ENCODE measurements around the gene ESR1.

Gene ESR1

GRCh38 chr6:152124429-152125074 is 317.1 kb downstream of the ESR1 start:
- Histone ChIP-seq H3F3A (ENCODE audit: control insufficient read depth, insufficient read depth) (no peaks in the 10 kb centered on the region), H3K36me3 (ENCODE audit: control insufficient read depth, low read length) (peaks cover 84% of the 10 kb centered on the region), H3K79me2 (ENCODE audit: control insufficient read depth, low read length) (no peaks in the 10 kb centered on the region), H3K4me1 (ENCODE audit: control insufficient read depth, low read length) (no peaks in the 10 kb centered on the region), H3K4me2 (ENCODE audit: low read length) (no peak overlapping the region), H4K20me1 (ENCODE audit: control insufficient read depth, insufficient read depth, low read depth, low read length) (no peaks in the 10 kb centered on the region), H3K9me2 (replicated peaks; ENCODE audit: control insufficient read depth, low read length) (no peaks in the 10 kb centered on the region), H3K27ac (ENCODE audit: low read depth, low read length) (no peak overlapping the region), H3K9me3 (ENCODE audit: control insufficient read depth, insufficient read depth, low read length) (no peaks in the 10 kb centered on the region), H3K27me3 (ENCODE audit: control insufficient read depth, low read length) (no peaks in the 10 kb centered on the region), H3K4me3 (ENCODE audit: low read length) (no peak overlapping the region)
- TF ChIP-seq CTCF (IDR thresholded peaks at IDR 0.05; ENCODE audit: low read depth, low read length, poor library complexity, severe bottlenecking) (peak; percentile 69), EZH2phosphoT487 (IDR thresholded peaks at IDR 0.05; ENCODE audit: borderline replicate concordance, low read length) (no peak)

GRCh38 chr6:152127432-152128165 is 320.1 kb downstream of the ESR1 start:
- no peaks in the 10 kb centered on the region for H3F3A ChIP-seq (ENCODE audit: control insufficient read depth, insufficient read depth)
- H3K27ac ChIP-seq (ENCODE audit: low read depth, low read length) = no peak overlapping the region

GRCh38 chr6:152129691-152130151 is 322.2 kb downstream of the ESR1 start:
- no peaks in the 10 kb centered on the region for H3K79me2 ChIP-seq (ENCODE audit: control insufficient read depth, low read length)
- H3K27me3 ChIP-seq (ENCODE audit: control insufficient read depth, low read length) = no peaks in the 10 kb centered on the region
- peaks cover 88% of the 10 kb centered on the region for H3K36me3 ChIP-seq (ENCODE audit: control insufficient read depth, low read length)
- no peak overlapping the region for H3K4me3 ChIP-seq (ENCODE audit: low read length)
- H3K9me2 ChIP-seq (replicated peaks; ENCODE audit: control insufficient read depth, low read length) = no peaks in the 10 kb centered on the region
- H4K20me1 ChIP-seq (ENCODE audit: control insufficient read depth, insufficient read depth, low read depth, low read length) = no peaks in the 10 kb centered on the region
- no peaks in the 10 kb centered on the region for H3K4me1 ChIP-seq (ENCODE audit: control insufficient read depth, low read length)
- no peak overlapping the region for H3K27ac ChIP-seq (ENCODE audit: low read depth, low read length)
- no peak for TF ChIP-seq CTCF (IDR thresholded peaks at IDR 0.05; ENCODE audit: low read depth, low read length, poor library complexity, severe bottlenecking)
- no peak for TF ChIP-seq EZH2phosphoT487 (IDR thresholded peaks at IDR 0.05; ENCODE audit: borderline replicate concordance, low read length)
- H3K9me3 ChIP-seq (ENCODE audit: control insufficient read depth, insufficient read depth, low read length) = no peaks in the 10 kb centered on the region
- H3K4me2 ChIP-seq (ENCODE audit: low read length) = no peak overlapping the region
- H3F3A ChIP-seq (ENCODE audit: control insufficient read depth, insufficient read depth) = no peaks in the 10 kb centered on the region

More at GRCh38 chr6:152127432-152128165, 320.1 kb downstream of the ESR1 start:
- no peaks in the 10 kb centered on the region for H3K79me2 ChIP-seq (ENCODE audit: control insufficient read depth, low read length)
- no peaks in the 10 kb centered on the region for H3K4me1 ChIP-seq (ENCODE audit: control insufficient read depth, low read length)
- TF ChIP-seq CTCF (IDR thresholded peaks at IDR 0.05; ENCODE audit: low read depth, low read length, poor library complexity, severe bottlenecking) = no peak
- TF ChIP-seq EZH2phosphoT487 (IDR thresholded peaks at IDR 0.05; ENCODE audit: borderline replicate concordance, low read length) = no peak
- peaks cover 85% of the 10 kb centered on the region for H3K36me3 ChIP-seq (ENCODE audit: control insufficient read depth, low read length)
- no peaks in the 10 kb centered on the region for H3K27me3 ChIP-seq (ENCODE audit: control insufficient read depth, low read length)
- H4K20me1 ChIP-seq (ENCODE audit: control insufficient read depth, insufficient read depth, low read depth, low read length) = no peaks in the 10 kb centered on the region
- no peaks in the 10 kb centered on the region for H3K9me2 ChIP-seq (replicated peaks; ENCODE audit: control insufficient read depth, low read length)
- H3K4me3 ChIP-seq (ENCODE audit: low read length) = no peak overlapping the region
- no peak overlapping the region for H3K4me2 ChIP-seq (ENCODE audit: low read length)
- no peaks in the 10 kb centered on the region for H3K9me3 ChIP-seq (ENCODE audit: control insufficient read depth, insufficient read depth, low read length)

Data from DOHH2 (cell line).